Measurements from ENCODE around the gene PPP4R4. TPM values are rescaled to one million over a fixed set of nuclear protein-coding genes. Genes with fewer than 3 reads are reported as not detected.
A peak's percentile ranks its signal among the peaks of the same experiment; 100 is the strongest.
"Not testable (repeated sequence)": the region's sequence is repeated elsewhere in the genome, so short reads cannot be mapped to it uniquely, and the experiment has no call there.

Gene PPP4R4
- total RNA-seq, 1 experiment from 2014 or later: not detected

DNA sequence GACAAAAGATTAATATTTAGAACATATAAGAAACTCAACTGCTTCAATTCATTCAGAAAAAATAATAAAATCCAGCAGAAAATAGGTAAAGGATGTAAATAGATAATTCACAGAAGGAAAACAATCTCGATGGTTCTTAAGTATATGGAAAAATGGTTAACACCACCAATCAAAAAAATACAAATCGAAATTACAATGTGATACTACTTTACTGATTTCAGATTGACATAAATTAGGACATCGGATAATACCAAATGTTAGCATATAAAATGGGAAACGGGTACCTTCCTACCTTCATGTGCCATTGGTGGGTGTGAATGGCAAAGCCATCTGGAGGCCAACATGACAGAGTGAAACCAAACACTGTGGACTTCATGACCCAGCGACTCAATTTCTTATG, 1.6 kb upstream of the PPP4R4 start:
- DNase-seq (ENCODE audit: low read depth): no peak
- in situ Hi-C loops (cut with HindIII; ENCODE audit: low pct_unique_long_range_greater_than_20kb, low sequenced_read_pairs): no loop called here

DNA sequence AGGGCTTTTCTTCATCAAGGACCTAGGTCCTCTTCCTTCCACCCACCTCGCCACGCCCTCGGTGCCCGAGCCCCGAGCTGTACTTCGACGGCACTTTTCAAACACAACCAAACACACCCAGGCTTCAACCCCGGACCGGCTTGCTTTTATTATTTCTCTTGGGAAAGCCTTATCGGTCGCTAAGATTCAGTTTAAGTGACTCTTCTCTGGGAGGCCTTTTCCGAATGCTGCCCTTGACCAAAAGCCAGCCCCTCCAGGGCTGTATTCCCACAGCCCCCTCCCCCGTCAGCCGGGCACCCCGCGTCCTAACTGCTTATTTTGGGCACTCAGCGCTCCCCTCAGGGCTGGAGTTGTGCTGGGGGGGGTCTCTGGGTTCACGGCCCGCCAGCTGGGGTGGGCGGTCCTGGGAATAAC, 644 bp upstream of the PPP4R4 start:
- in situ Hi-C loops (cut with HindIII; ENCODE audit: low pct_unique_long_range_greater_than_20kb, low sequenced_read_pairs): no loop called here
- no peak for DNase-seq (ENCODE audit: low read depth)

DNA sequence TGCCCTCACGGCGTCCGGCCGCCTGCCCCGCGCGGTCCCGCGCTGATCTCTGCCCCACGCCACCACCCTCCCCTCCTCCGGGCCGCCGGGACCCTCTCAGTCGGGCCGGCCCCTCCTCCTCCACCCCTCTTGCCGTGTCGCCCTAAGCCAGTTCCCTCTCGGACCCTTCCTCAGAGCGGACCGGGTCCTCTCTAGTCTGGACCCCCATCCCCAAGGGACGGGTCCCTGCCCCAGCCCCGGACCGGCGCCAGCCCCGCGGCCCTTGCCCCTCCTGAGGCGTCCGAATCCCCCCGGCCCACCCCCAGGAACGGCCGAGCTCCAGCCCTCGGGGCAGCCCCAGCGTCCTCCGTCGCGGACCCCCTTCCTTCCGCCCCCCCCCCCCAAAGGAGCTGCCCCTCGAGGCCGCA, 485 bp downstream of the PPP4R4 start:
- in situ Hi-C loops (cut with HindIII; ENCODE audit: low pct_unique_long_range_greater_than_20kb, low sequenced_read_pairs): no loop called here
- DNase-seq (ENCODE audit: low read depth): no peak

DNA sequence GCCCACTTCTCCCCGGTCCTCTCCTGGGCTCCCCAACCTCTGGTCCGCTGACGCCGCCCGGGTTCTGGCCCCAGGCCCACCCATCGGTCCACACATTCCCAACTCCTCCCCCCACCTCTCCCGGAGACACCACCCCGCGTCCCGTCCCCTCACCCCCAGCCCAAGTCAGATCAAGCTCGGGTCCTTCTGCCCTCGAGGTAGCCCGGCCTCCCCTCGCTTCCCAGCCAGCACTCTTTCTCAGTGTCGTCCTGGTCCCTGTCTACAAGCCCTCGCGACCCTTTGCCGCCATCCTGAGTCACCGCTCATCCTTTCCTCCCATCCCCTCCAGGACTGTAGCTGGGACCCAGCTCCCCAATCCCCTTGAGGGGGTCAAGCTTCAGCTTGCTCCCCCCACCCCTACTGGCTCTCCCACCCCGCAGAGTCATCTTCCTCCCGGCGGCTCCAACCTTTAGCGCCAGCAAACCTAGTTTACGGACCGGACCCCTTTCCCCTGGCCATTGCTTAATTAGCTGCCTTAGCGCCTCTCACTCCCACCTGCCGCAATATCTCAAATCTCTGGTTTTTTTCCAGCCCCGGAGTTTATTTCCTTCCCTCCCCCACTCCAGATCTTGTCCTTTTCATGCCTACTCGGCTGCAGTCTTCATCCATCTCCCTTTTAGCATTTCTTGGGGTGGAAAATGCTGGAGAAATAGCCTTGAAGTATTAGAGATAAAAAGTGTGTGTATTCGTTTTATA, 1.1 kb downstream of the PPP4R4 start:
- in situ Hi-C loops (cut with HindIII; ENCODE audit: low pct_unique_long_range_greater_than_20kb, low sequenced_read_pairs): no loop called here
- DNase-seq (ENCODE audit: low read depth): no peak

DNA sequence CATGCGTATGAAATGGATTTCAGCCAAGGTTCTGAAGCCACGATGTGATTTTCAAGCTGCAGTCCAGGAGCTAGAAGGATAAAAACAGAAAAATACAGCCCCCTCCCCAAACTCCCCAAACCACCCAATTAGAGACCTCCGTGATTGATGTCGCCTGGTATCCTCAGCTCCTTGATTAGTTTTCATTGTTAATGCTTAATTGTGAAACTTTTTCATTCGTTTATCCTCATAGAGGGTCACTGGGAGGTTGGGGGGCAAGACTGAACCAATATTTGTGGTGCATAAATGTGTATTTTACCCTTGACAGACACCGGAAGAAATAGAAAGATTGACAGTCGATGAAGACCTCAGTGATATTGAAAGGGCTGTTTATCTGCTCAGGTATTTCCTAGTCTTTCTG, 1.6 kb downstream of the PPP4R4 start:
- in situ Hi-C loops (cut with HindIII; ENCODE audit: low pct_unique_long_range_greater_than_20kb, low sequenced_read_pairs): no loop called here
- no peak for DNase-seq (ENCODE audit: low read depth)

DNA sequence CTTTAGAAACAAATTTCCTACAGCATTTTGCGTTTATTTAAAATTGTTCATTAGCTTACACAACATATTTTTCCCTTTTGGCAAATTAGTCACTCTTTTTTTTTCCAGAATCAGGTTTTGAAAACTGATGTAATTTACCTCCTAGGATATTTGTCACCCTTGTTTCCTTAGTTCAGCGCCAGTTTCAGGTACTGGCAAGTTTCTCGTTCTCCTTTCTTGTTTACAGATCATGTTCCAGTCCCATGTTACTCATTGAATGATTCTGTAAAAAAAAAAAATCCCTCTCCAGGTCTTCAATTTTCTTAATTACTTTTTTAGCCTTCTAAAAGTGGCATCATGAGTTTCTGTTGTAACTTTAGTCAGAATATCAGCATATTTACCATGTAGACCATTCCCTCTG, 2.7 kb downstream of the PPP4R4 start:
- DNase-seq (ENCODE audit: low read depth): no peak
- in situ Hi-C loops (cut with HindIII; ENCODE audit: low pct_unique_long_range_greater_than_20kb, low sequenced_read_pairs): no loop called here

DNA sequence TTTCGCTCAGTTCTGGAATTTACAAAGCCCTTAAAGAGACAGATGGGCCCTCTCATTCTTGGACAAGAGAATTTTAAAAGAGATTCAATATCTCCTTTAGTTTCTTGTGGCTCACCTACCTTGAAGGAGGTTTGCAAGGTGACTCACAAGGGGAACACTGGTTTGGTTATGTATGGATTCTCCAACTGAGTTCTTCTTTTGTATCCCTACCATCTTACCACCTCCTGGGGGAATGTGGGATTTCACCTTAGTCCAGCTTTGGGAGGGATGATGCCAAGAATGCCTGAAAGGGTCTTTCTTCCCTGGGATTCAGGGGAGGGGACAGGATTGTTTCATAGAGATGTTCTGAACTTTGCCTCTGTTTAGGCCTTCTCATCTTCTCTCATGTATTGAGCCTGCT, 3.7 kb downstream of the PPP4R4 start:
- in situ Hi-C loops (cut with HindIII; ENCODE audit: low pct_unique_long_range_greater_than_20kb, low sequenced_read_pairs): no loop called here

DNA sequence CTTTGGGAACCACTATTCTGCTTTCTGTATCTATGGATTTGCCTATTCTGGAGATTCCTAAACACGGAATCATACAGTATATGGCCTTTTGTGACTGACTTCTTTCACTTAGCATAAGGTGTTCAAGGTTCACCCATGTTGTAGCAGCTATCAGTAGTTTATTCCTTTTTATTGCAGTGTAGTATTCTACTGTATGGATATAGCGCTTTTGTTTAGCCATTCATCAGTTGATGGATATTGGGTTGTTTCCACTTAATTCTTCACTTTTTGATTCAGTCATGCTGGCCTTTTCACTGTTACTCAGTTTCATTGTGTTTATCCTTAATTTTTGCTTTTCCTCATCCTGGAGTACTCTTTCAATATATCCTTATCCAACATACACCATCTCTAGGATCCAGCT, 5.1 kb downstream of the PPP4R4 start:
- in situ Hi-C loops (cut with HindIII; ENCODE audit: low pct_unique_long_range_greater_than_20kb, low sequenced_read_pairs): no loop called here
- no peak for DNase-seq (ENCODE audit: low read depth)

More for the DNA sequence above, 3.7 kb downstream of the PPP4R4 start:
- no peak for DNase-seq (ENCODE audit: low read depth)

DNA sequence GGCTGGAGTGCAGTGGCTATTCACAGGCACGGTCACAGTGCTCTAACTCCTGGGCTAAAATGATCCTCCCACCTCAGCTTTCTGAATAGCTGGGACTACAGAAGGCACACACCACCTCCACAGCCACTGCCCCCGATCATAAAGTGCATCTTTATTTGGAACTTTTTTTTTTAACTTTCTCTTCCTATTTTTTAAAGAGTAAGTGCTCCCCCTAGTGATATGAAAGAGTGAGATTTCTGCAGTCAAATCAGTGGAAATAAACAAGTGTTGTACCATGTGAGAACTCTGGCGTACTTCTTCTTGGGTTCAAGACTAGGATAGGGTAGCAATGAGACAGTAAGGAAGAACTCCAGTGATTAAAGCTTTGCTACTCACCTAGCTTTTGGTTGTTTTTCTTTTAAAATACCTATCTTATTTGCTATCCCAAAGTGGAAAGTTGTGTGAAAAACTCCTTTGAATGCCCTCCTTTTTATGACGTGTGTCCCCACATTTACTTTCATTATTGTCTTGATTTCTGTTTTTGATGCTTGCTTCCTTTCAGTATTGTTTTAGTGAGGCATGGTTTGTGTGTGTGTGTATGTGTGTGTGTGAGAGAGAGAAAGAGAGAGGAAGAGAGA, 6.6 kb downstream of the PPP4R4 start:
- in situ Hi-C loops (cut with HindIII; ENCODE audit: low pct_unique_long_range_greater_than_20kb, low sequenced_read_pairs): no loop called here
- DNase-seq (ENCODE audit: low read depth): peak; percentile 45

DNA sequence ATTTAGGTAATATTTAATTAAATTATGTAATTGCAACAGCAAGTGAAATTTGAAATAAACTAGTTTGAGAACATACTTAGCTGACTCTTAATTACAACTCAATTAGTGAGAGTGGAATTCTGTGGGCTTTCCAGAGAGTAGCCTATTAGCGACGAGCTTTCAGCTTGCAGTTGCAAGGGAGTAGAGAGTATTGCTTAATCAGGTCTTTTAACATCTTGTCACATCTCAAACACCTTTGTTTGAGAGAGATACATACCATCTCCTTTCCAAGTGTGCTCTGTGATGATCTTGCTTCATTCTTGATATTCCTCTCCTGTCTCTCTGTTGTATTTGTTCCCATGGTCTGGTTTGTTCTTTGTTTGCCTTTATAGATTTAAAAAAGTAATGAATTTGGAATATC, 7.7 kb downstream of the PPP4R4 start:
- DNase-seq (ENCODE audit: low read depth): no peak
- in situ Hi-C loops (cut with HindIII; ENCODE audit: low pct_unique_long_range_greater_than_20kb, low sequenced_read_pairs): no loop called here

DNA sequence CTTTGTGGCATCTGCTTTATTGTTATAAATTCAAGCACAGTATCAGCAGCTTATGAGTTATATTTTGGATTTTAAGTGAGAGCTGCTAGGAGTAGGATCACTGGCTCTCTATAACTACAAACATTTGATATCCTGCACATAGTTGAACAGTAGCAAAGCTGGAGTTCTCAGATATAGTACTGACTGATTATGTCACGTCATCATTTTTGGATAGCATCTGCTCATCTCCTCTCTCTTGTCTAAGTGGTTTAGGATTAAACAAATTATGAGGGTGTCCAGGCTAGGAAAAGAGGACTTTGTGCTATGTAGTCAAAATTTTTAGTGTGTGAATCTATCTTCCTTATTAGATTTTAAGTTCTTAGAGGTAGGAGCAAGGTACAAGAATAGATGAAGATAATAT, 18.4 kb downstream of the PPP4R4 start:
- in situ Hi-C loops (cut with HindIII; ENCODE audit: low pct_unique_long_range_greater_than_20kb, low sequenced_read_pairs): no loop called here
- no peak for DNase-seq (ENCODE audit: low read depth)

DNA sequence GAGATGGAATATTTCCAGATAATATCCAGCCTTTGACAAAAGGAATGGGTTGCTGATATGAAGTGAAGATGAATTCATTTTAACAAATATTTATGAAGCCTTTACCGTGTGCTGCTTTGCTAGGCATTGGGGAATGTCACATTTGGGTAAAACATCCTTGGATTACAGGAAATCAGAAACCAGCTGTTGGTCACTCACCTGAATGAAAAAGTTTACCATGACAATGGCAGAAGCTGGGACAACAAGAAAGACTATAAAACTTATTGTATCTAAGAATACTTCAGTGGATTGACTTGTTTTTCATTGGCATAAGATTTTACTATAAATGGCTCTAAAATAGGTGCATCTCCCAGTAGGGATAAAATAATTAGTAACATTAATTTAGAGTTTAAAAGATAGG, 19.7 kb downstream of the PPP4R4 start:
- DNase-seq (ENCODE audit: low read depth): no peak
- in situ Hi-C loops (cut with HindIII; ENCODE audit: low pct_unique_long_range_greater_than_20kb, low sequenced_read_pairs): no loop called here

DNA sequence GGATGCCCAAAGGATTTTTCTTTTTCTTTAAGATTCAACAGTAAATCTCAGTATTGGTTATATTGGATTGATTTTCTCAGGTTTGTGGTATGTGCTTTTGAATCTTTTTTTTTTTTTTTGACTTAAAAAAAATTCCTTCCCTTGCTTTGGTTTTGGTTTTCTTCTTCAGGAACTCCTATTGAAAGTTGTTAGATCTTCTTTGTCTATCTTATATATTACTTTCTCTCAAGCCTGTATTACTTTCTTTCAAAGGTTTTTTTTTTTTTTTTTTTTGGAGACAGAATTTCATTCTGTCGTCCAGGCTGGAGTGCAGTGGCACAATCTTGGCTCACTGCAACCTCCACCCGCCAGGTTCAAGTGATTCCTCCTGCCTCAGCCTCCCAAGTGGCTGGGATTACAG, 21.9 kb downstream of the PPP4R4 start:
- in situ Hi-C loops (cut with HindIII; ENCODE audit: low pct_unique_long_range_greater_than_20kb, low sequenced_read_pairs): no loop called here
- DNase-seq (ENCODE audit: low read depth): no peak

DNA sequence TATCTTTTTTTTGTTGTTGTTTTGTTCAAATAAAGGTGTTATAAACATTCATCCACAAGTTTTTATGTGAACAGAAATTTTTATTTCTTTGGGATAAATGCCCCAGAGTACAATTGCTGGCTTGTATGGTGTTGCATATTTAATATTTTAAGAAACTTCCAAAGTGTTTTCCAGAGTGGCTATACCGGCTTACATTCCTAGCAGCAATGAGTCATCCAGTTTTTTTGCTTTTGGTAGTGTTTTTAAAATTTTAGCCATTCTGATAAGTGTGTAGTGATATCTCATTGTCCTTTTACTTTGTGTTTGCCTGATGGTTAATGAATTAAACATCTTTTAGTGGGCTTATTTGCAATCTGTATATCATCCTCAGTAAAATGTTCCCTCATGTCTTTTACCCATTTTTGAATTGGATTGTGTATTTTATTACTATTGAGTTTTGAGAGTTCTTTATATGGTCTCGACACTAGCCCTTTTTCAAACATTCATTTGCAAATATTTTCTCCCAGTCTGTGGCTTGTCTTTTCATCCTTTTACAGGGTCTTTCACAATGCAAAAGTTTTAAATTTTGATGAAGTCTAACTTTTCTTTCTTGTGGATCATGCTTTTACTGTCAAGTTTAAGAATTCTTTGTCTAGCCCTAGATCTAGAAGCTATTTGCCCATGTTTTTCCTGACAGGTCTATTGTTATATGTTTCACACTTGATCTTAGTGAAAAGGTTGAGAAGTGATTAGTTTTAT, 29.5 kb downstream of the PPP4R4 start:
- DNase-seq (ENCODE audit: low read depth): no peak
- in situ Hi-C loops (cut with HindIII; ENCODE audit: low pct_unique_long_range_greater_than_20kb, low sequenced_read_pairs): no loop called here

DNA sequence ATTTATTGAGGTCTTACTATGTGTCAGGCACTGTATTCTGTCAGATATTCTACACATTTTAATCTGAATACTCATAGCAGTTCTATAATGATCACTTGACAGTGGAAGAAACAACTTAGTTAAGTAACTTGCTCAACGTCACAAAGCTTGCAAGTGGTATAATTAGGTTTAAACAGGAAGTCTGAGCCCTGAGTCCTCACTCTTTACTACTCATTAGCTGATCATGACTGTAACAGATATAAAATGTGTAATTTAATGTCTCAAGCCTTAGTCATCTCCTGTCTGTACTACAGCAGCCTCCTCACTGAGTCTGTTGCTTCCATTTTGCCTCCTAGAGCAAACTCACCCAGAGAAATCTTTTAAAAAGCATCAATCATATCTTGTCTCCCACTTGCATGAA, 38.9 kb downstream of the PPP4R4 start:
- in situ Hi-C loops (cut with HindIII; ENCODE audit: low pct_unique_long_range_greater_than_20kb, low sequenced_read_pairs): no loop called here
- DNase-seq (ENCODE audit: low read depth): no peak

DNA sequence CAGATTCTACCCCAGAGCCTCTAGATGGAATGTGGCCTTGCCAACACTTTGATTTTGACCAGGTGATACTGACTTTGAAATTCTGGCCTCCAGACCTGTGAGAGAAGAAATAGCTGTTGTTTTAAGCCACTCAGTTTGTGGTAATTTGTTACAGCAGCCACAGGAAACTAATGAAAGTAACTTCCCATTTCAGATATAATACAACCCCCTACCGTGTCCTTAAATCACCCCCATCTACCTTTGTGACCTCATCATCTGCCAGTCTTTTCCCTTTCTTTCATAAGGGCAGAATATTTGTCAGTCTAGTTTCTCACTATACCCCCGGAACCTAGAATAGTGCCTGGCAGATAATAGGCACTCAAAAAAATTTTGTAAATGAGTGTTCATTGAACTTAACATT, 39.6 kb downstream of the PPP4R4 start:
- in situ Hi-C loops (cut with HindIII; ENCODE audit: low pct_unique_long_range_greater_than_20kb, low sequenced_read_pairs): no loop called here
- no peak for DNase-seq (ENCODE audit: low read depth)

DNA sequence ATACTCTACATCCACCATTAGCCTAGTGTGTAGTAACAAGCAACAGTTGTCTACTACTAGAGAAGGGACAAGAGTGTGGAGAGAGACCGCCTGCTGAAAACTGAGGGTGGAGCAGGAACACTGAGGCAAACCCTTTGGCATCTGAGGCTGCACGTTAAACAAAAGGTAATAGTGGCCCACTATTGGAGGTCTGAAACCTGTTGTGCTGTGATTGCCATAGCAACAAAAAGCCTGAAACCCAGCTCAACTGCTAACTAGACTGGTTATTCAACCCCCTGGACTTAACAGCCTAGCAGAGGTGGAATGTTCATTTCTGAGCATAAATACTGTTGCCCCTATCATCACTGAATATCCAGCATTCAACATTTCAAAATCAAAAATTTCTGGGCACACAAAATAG, 43.0 kb downstream of the PPP4R4 start:
- DNase-seq (ENCODE audit: low read depth): no peak
- in situ Hi-C loops (cut with HindIII; ENCODE audit: low pct_unique_long_range_greater_than_20kb, low sequenced_read_pairs): no loop called here

DNA sequence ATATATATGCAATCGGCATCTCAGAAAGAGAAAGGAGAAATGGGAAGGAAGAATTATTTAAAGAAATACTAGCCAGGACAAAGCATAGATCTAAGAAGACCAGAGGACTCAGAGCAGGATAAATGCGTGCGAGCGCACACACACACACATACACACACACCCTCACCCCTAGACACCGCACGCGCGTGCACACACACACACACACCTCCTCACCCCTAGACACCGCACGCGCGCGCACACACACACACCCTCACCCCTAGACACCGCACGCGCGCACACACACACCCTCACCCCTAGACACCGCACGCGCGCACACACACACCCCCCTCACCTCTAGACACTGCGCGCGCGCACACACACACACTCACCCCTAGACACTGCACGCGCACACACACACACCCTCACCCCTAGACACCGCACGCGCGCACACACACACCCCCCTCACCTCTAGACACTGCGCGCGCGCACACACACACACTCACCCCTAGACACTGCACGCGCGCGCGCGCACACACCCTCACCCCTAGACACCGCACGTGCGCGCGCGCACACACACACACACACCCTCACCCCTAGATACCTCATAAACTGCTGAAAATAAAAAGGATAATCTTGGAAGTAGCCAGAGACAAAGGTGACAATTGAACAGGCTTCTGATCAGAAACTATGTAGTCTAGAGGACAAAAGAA, 44.2 kb downstream of the PPP4R4 start:
- in situ Hi-C loops (cut with HindIII; ENCODE audit: low pct_unique_long_range_greater_than_20kb, low sequenced_read_pairs): not testable (repeated sequence)

DNA sequence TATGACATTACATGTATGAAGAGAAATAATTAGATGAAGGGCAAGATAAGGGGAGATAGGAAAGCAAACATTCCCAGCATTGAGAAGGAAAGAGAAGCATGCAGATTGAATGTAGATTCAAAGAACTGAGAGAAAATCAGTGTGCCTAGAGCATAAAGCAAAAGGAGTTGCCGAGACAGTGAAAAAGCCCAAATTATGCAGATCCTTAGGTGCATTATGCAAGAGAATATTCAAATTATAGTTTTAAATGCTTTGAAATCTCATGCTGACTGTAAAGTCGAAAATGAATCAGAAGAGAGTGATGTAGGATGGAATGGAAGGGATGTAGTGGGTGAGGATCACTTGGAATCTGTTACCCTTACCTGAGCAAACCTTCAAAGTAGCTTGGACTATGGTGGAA, 49.9 kb downstream of the PPP4R4 start:
- in situ Hi-C loops (cut with HindIII; ENCODE audit: low pct_unique_long_range_greater_than_20kb, low sequenced_read_pairs): no loop called here
- no peak for DNase-seq (ENCODE audit: low read depth)

More for the DNA sequence above, 44.2 kb downstream of the PPP4R4 start:
- DNase-seq (ENCODE audit: low read depth): peak; percentile 3
